ENCODE results near the gene GNG8. TPM values are rescaled to one million over a fixed set of nuclear protein-coding genes. Genes with fewer than 3 reads are reported as not detected.

GNG8 gene
- total and polyA plus RNA-seq, 9 of the 15 experiments (the other 6 are each of a cell fraction or from before 2014, with no cell fraction given) = 1.3 TPM; not detected in 8

DNA sequence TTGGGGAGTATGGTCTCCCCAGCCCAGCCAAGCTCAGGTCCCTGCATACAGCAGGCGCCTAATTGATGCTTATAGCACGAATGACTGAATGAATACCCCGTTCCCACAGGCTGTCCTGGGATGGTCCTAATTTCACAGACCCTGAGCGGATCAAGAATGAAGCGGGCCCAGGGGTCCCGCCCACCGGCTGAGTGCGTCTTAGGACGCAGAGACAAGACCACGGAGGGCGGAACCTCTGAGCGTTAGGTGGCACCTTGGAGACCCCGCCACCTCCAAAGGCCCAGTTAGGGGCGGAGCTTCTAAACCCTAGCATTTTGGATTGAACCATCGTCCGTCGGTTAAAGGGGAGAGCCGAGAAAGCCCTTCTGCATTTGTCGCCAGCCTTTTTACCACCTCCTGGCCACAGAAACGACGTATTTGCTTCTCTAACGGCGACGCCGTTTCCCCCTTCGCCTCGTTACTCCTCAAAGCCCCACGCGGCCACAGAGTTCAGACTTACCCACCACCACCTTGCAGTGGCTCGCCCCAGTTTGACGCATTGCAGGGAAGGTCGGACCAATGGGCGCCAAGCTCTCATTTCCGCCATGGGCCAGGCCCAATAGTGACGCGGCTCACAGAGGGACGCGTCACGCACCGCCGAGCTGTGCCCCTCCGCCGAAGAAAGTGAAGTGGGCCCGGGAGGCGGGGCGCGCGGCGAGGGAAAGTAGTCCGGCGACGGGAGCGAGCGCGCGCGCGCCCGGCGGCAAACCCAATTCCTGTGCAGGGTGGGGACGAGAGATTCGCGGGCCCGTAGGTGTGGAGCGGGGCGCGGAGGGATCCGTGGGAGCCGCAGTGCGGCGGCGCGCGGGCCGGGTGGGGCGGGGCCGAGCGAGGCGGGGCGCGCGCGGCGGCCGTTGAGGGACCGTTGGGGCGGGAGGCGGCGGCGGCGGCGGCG lies 35.4 kb downstream of the GNG8 start:
- in situ Hi-C loops (cut with MboI) = no loop called here
- ChIA-PET CTCF (ENCODE audit: low intra/inter-chr PET ratio) (interaction anchor here (0.6 kb wide), 2 partner anchors 253 to 821 kb away, joined by 3 to 4 read pairs; no protein-coding TSS in a partner anchor), POLR2A (interaction anchor here (0.6 to 3.6 kb wide), 20 partner anchors 9 to 281 kb away, joined by 3 to 30 read pairs (median 4); partner anchors contain the start of gene DACT3)
- H3K27ac ChIP-seq (ENCODE audit: extremely low read depth, low read depth, low read length) = peak overlapping the region; percentile 100
- H3K27me3 ChIP-seq (ENCODE audit: control insufficient read depth in 2 of 2, insufficient read depth in 2 of 2, low read length in 2 of 2) = no peaks in the 10 kb centered on the region
- H3K9ac ChIP-seq (ENCODE audit: insufficient read depth in 1 of 2, low read depth in 2 of 2, low read length in 2 of 2) = peak overlapping the region; percentile 99 to 100
- H3K9me3 ChIP-seq (replicated peaks; ENCODE audit: control insufficient read depth, insufficient read depth, low read depth, low read length) = peaks cover 11% of the 10 kb centered on the region
- DNase-seq (ENCODE audit: extremely low read depth in 1 of 4, low spot score in 3 of 4) (peak; percentile 94 to 99 (median 97)), ATAC-seq (peak; percentile 85), FAIRE-seq (peak; percentile 98)
- H3K79me2 ChIP-seq (ENCODE audit: control insufficient read depth, insufficient read depth, low read length) = peaks cover 45% of the 10 kb centered on the region
- H3K9me1 ChIP-seq (ENCODE audit: control insufficient read depth, insufficient read depth, low read length) = no peaks in the 10 kb centered on the region
- 3% methylated on average over 63 of the region's 93 CpGs for WGBS (ENCODE audit: insufficient coverage, low coverage, missing lambda C conversion rate)
- peaks cover 28% of the 10 kb centered on the region; the same call in 2 of the 3 replicates for H3K36me3 ChIP-seq (ENCODE audit: control insufficient read depth, insufficient read depth, low read length)
- intact Hi-C loops (cut with micrococcal nuclease) = loop anchor here (1.0 kb wide), 1 partner anchor 61 kb away; the partner anchor contains the start of gene DACT3
- H3K4me3 ChIP-seq = peak overlapping the region; percentile 79
- peaks cover 25% of the 10 kb centered on the region for H4K20me1 ChIP-seq (replicated peaks; ENCODE audit: control insufficient read depth, insufficient read depth, low read length)
- TSS peak; percentile 92 for BruUV-seq (replicated peaks)
- peak overlapping the region; percentile 100 for H2AFZ ChIP-seq (ENCODE audit: low read depth, low read length)
- peak overlapping the region; percentile 98 for H3K4me2 ChIP-seq (ENCODE audit: insufficient read depth, low read length)
- peaks cover 15 to 50% of the 10 kb centered on the region in 2 experiments; a peak in 4 of 5 replicates for H3K4me1 ChIP-seq (replicated peaks in 1 of 2; ENCODE audit: control insufficient read depth in 2 of 2, insufficient read depth in 2 of 2, low read length in 2 of 2)
- TF ChIP-seq, protein P1, sequence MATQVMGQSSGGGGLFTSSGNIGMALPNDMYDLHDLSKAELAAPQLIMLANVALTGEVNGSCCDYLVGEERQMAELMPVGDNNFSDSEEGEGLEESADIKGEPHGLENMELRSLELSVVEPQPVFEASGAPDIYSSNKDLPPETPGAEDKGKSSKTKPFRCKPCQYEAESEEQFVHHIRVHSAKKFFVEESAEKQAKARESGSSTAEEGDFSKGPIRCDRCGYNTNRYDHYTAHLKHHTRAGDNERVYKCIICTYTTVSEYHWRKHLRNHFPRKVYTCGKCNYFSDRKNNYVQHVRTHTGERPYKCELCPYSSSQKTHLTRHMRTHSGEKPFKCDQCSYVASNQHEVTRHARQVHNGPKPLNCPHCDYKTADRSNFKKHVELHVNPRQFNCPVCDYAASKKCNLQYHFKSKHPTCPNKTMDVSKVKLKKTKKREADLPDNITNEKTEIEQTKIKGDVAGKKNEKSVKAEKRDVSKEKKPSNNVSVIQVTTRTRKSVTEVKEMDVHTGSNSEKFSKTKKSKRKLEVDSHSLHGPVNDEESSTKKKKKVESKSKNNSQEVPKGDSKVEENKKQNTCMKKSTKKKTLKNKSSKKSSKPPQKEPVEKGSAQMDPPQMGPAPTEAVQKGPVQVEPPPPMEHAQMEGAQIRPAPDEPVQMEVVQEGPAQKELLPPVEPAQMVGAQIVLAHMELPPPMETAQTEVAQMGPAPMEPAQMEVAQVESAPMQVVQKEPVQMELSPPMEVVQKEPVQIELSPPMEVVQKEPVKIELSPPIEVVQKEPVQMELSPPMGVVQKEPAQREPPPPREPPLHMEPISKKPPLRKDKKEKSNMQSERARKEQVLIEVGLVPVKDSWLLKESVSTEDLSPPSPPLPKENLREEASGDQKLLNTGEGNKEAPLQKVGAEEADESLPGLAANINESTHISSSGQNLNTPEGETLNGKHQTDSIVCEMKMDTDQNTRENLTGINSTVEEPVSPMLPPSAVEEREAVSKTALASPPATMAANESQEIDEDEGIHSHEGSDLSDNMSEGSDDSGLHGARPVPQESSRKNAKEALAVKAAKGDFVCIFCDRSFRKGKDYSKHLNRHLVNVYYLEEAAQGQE (IDR thresholded peaks at IDR 0.05; ENCODE audit: borderline replicate concordance) = no peak
- TF ChIP-seq, protein P1 (CRISPR knock-in tag; IDR thresholded peaks at IDR 0.05; ENCODE audit: low read depth) = peak; percentile 57; the same call in 1 of the 2 replicates
- peak; percentile 90 for TF ChIP-seq HMGN3 (IDR thresholded peaks at IDR 0.05; ENCODE audit: borderline replicate concordance, extremely low read depth, insufficient read length, low read depth, low read length)
- TF ChIP-seq ILK (tag; IDR thresholded peaks at IDR 0.05; ENCODE audit: borderline replicate concordance, low read depth) = no peak
- TF ChIP-seq, protein P2, sequence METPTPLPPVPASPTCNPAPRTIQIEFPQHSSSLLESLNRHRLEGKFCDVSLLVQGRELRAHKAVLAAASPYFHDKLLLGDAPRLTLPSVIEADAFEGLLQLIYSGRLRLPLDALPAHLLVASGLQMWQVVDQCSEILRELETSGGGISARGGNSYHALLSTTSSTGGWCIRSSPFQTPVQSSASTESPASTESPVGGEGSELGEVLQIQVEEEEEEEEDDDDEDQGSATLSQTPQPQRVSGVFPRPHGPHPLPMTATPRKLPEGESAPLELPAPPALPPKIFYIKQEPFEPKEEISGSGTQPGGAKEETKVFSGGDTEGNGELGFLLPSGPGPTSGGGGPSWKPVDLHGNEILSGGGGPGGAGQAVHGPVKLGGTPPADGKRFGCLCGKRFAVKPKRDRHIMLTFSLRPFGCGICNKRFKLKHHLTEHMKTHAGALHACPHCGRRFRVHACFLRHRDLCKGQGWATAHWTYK (CRISPR knock-in tag; IDR thresholded peaks at IDR 0.05) = peak; percentile 90
- peak; percentile 80; the same call in 1 of the 2 replicates for TF ChIP-seq FOXM1 (IDR thresholded peaks at IDR 0.05; ENCODE audit: low read depth)
- 0 out of 2 replicates have a peak, but pooled peaks have one; percentile 73 for TF ChIP-seq FOXM1 (CRISPR knock-in tag; IDR thresholded peaks at IDR 0.05; ENCODE audit: low read depth)

Measured in K562 (cell line).